ENCODE data around the gene NSUN5. TPM values are rescaled to one million over a fixed set of nuclear protein-coding genes. Genes with fewer than 3 reads are reported as not detected.
A peak's percentile ranks its signal among the peaks of the same experiment; 100 is the strongest.
"Not testable (repeated sequence)": the region's sequence is repeated elsewhere in the genome, so short reads cannot be mapped to it uniquely, and the experiment has no call there.

NSUN5 gene
- total RNA-seq, 1 donor from 2014 or later, result 36.8 TPM

- H3K36me3 Mint-ChIP-seq (ENCODE audit: insufficient read depth), result no peaks in the 10 kb centered on the region
- no peak for TF ChIP-seq CTCF (IDR thresholded peaks at IDR 0.05; ENCODE audit: unreplicated experiment)
- H3K4me1 Mint-ChIP-seq (ENCODE audit: low read depth), result peaks cover 18% of the 10 kb centered on the region
- H3K4me3 Mint-ChIP-seq (ENCODE audit: low read depth), result no peak overlapping the region
- peaks cover 3% of the 10 kb centered on the region for H3K27me3 Mint-ChIP-seq
- no peak overlapping the region for H3K27ac Mint-ChIP-seq
- no peaks in the 10 kb centered on the region for H3K9me3 Mint-ChIP-seq (ENCODE audit: low read depth)
- no peak for DNase-seq (ENCODE audit: low spot score, unreplicated experiment)
Measured at GRCh38 chr7:73338321-73338720, 29.7 kb upstream of the NSUN5 start.

- Mint-ChIP-seq H3K27me3 (no peaks in the 10 kb centered on the region), H3K4me1 (ENCODE audit: low read depth) (peaks cover 12% of the 10 kb centered on the region), H3K27ac (no peak overlapping the region), H3K9me3 (ENCODE audit: low read depth) (no peaks in the 10 kb centered on the region), H3K4me3 (ENCODE audit: low read depth) (no peak overlapping the region), H3K36me3 (ENCODE audit: insufficient read depth) (no peaks in the 10 kb centered on the region)
- TF ChIP-seq CTCF (IDR thresholded peaks at IDR 0.05; ENCODE audit: unreplicated experiment), result no peak
- DNase-seq (ENCODE audit: low spot score, unreplicated experiment), result no peak
Measured at GRCh38 chr7:73332447-73332846, 23.8 kb upstream of the NSUN5 start.

- H3K4me3 Mint-ChIP-seq (ENCODE audit: low read depth), result no peak overlapping the region
- H3K9me3 Mint-ChIP-seq (ENCODE audit: low read depth), result no peaks in the 10 kb centered on the region
- H3K27ac Mint-ChIP-seq, result no peak overlapping the region
- no peaks in the 10 kb centered on the region for H3K36me3 Mint-ChIP-seq (ENCODE audit: insufficient read depth)
- H3K27me3 Mint-ChIP-seq, result no peaks in the 10 kb centered on the region
- H3K4me1 Mint-ChIP-seq (ENCODE audit: low read depth), result peaks cover 8% of the 10 kb centered on the region
- DNase-seq (ENCODE audit: low spot score, unreplicated experiment), result no peak
- TF ChIP-seq CTCF (IDR thresholded peaks at IDR 0.05; ENCODE audit: unreplicated experiment), result no peak
Measured at GRCh38 chr7:73330772-73331171, 22.1 kb upstream of the NSUN5 start.

- H3K9me3 Mint-ChIP-seq (ENCODE audit: low read depth), result no peaks in the 10 kb centered on the region
- H3K4me1 Mint-ChIP-seq (ENCODE audit: low read depth), result peaks cover 10% of the 10 kb centered on the region
- H3K36me3 Mint-ChIP-seq (ENCODE audit: insufficient read depth), result no peaks in the 10 kb centered on the region
- DNase-seq (ENCODE audit: low spot score, unreplicated experiment), result no peak
- no peak overlapping the region for H3K4me3 Mint-ChIP-seq (ENCODE audit: low read depth)
- no peaks in the 10 kb centered on the region for H3K27me3 Mint-ChIP-seq
- no peak for TF ChIP-seq CTCF (IDR thresholded peaks at IDR 0.05; ENCODE audit: unreplicated experiment)
- H3K27ac Mint-ChIP-seq, result peak overlapping the region; percentile 8
Measured at GRCh38 chr7:73329861-73330581, 21.4 kb upstream of the NSUN5 start.

- peaks cover 13% of the 10 kb centered on the region for H3K4me1 Mint-ChIP-seq (ENCODE audit: low read depth)
- no peaks in the 10 kb centered on the region for H3K27me3 Mint-ChIP-seq
- TF ChIP-seq CTCF (IDR thresholded peaks at IDR 0.05; ENCODE audit: unreplicated experiment), result no peak
- H3K27ac Mint-ChIP-seq, result no peak overlapping the region
- no peak overlapping the region for H3K4me3 Mint-ChIP-seq (ENCODE audit: low read depth)
- DNase-seq (ENCODE audit: low spot score, unreplicated experiment), result no peak
- H3K36me3 Mint-ChIP-seq (ENCODE audit: insufficient read depth), result no peaks in the 10 kb centered on the region
- no peaks in the 10 kb centered on the region for H3K9me3 Mint-ChIP-seq (ENCODE audit: low read depth)
Measured at GRCh38 chr7:73328696-73329095, 20.1 kb upstream of the NSUN5 start.

GRCh38 chr7:73327922-73328321 is 19.3 kb upstream of the NSUN5 start, which contains the start of the genes FKBP6 and TRIM50:
TSS of gene FKBP6 (plus strand) at chr7:73328161. CDS start at chr7:73328429, 268 bp downstream.
TSS of gene TRIM50 (minus strand) at chr7:73328082. CDS start at chr7:73324787, 3,295 bp downstream.
- not testable (repeated sequence) for H3K27me3 Mint-ChIP-seq; DNase-seq (ENCODE audit: low spot score, unreplicated experiment); H3K4me3 Mint-ChIP-seq (ENCODE audit: low read depth); H3K9me3 Mint-ChIP-seq (ENCODE audit: low read depth); H3K36me3 Mint-ChIP-seq (ENCODE audit: insufficient read depth)
- Mint-ChIP-seq H3K4me1 (ENCODE audit: low read depth) (peaks cover 13% of the 10 kb centered on the region), H3K27ac (peak within 1 kb of the TSS; percentile 59)

- H3K4me3 Mint-ChIP-seq (ENCODE audit: low read depth), result not testable (repeated sequence)
Measured at GRCh38 chr7:73327449-73327848, 18.8 kb upstream of the NSUN5 start.

GRCh38 chr7:73325424-73325823 is 16.8 kb upstream of the NSUN5 start:
- H3K36me3 Mint-ChIP-seq (ENCODE audit: insufficient read depth); DNase-seq (ENCODE audit: low spot score, unreplicated experiment); H3K9me3 Mint-ChIP-seq (ENCODE audit: low read depth): not testable (repeated sequence)
- Mint-ChIP-seq H3K4me1 (ENCODE audit: low read depth) (peaks cover 12% of the 10 kb centered on the region), H3K27ac (peak overlapping the region; percentile 37), H3K27me3 (peaks cover 11% of the 10 kb centered on the region), H3K4me3 (ENCODE audit: low read depth) (peak overlapping the region; percentile 27)

More at GRCh38 chr7:73327449-73327848, 18.8 kb upstream of the NSUN5 start:
- peaks cover 13% of the 10 kb centered on the region for H3K4me1 Mint-ChIP-seq (ENCODE audit: low read depth)
- not testable (repeated sequence) for DNase-seq (ENCODE audit: low spot score, unreplicated experiment); H3K27me3 Mint-ChIP-seq; H3K27ac Mint-ChIP-seq; H3K9me3 Mint-ChIP-seq (ENCODE audit: low read depth); H3K36me3 Mint-ChIP-seq (ENCODE audit: insufficient read depth)

Measured in progenitor cell of endocrine pancreas (in vitro differentiated cells).